Islet precursor cell (in vitro differentiated cells): ENCODE results near the gene PRRC2C.
"Not testable (repeated sequence)": the region's sequence is repeated elsewhere in the genome, so short reads cannot be mapped to it uniquely, and the experiment has no call there.

ENCODE experiments used
- DNase-seq: peaks from one replicate; pipeline ENCODE4 v3.0.0-alpha.2; 2018

PRRC2C gene

GRCh38 chr1:171485375-171486047, at the start of gene PRRC2C:
PRRC2C (plus strand) TSS chr1:171485530; CDS start chr1:171512089, 26,559 bp downstream.
- peak; percentile 98 for DNase-seq

GRCh38 chr1:171438441-171438840, 46.9 kb upstream of the PRRC2C start:
- no peak for DNase-seq

- not testable (repeated sequence) for DNase-seq
Observed at GRCh38 chr1:171440201-171440600, 45.1 kb upstream of the PRRC2C start.

GRCh38 chr1:171441278-171441895, 43.9 kb upstream of the PRRC2C start:
- not testable (repeated sequence) for DNase-seq

GRCh38 chr1:171446386-171446785, 38.9 kb upstream of the PRRC2C start:
- DNase-seq = no peak

GRCh38 chr1:171455967-171456366, 29.4 kb upstream of the PRRC2C start:
- no peak for DNase-seq

- no peak for DNase-seq
Observed at GRCh38 chr1:171457412-171457811, 27.9 kb upstream of the PRRC2C start.

- DNase-seq = no peak
Observed at GRCh38 chr1:171460018-171460620, 25.2 kb upstream of the PRRC2C start.

GRCh38 chr1:171467626-171468025, 17.7 kb upstream of the PRRC2C start:
- no peak for DNase-seq

GRCh38 chr1:171468120-171468750, 17.1 kb upstream of the PRRC2C start:
- DNase-seq = no peak

GRCh38 chr1:171470726-171471125, 14.6 kb upstream of the PRRC2C start:
- DNase-seq = no peak

- no peak for DNase-seq
Observed at GRCh38 chr1:171472183-171472647, 13.1 kb upstream of the PRRC2C start.

GRCh38 chr1:171476829-171477228, 8.5 kb upstream of the PRRC2C start:
- DNase-seq = no peak

GRCh38 chr1:171477804-171478203, 7.5 kb upstream of the PRRC2C start:
- no peak for DNase-seq

- DNase-seq = peak; percentile 67
Observed at GRCh38 chr1:171480035-171480434, 5.3 kb upstream of the PRRC2C start.

- DNase-seq = no peak
Observed at GRCh38 chr1:171484760-171485374, 463 bp upstream of the PRRC2C start.

- peak; percentile 77 for DNase-seq
Observed at GRCh38 chr1:171486048-171486519, 754 bp downstream of the PRRC2C start.

GRCh38 chr1:171487038-171487437, 1.7 kb downstream of the PRRC2C start:
- DNase-seq = no peak

- no peak for DNase-seq
Observed at GRCh38 chr1:171488190-171488929, 3.0 kb downstream of the PRRC2C start.

- DNase-seq = no peak
Observed at GRCh38 chr1:171494076-171494475, 8.7 kb downstream of the PRRC2C start.

GRCh38 chr1:171495444-171495843, 10.1 kb downstream of the PRRC2C start:
- no peak for DNase-seq

GRCh38 chr1:171500304-171500703, 15.0 kb downstream of the PRRC2C start:
- no peak for DNase-seq
